NCI-H1417 (cell line): Measurements from ENCODE around the gene KCP.

Experiments used
- DNase-seq, 3 experiments: peaks; one replicate each; lab custom pipeline; 2025; lab: John Stamatoyannopoulos, UW

Gene KCP

DNA sequence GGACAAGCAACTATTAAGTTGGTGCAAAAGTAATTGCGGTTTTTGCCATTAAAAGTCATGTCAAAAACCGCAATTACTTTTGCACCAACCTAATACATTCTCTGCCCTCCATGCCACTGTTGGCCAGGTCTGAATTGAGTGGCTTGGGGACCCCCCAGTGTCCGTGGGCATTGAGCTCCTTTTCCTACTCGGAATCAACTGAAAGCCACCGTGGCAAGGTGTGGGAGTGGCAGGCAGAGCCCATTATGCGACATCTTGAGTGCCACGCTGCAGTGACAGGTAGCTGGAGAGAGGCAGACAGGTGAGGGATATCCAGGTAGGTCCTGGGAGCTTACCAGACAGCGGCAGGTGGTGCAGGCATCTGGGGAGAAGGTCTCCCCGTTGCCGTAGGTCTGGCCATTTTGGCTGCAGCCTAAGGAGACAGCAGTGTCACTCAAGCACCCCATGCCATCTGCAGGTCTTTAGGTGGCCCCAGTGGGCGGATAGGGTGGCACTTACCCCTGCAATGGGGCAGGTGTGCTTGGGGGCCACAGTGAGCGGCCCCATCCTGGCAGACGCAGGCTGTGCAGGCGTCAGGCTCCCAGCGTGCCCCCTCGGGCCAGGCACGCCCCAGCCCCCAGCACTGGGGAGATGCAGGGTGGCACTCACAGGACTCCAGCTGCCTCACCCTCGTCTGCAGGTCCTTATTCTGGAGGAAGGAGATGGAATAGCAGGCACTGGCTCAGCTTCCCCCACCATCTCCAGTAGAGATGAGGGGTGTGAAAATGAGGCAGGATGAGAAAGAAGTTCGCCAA lies 3.5 kb downstream of the KCP start:
- DNase-seq = peak in 1 of 3 experiments; percentile 32

- DNase-seq = no peak
Measured at GRCh38 chr7:128906001-128906765, 4.3 kb downstream of the KCP start.

- peak; percentile 47 to 78 (median 56) for DNase-seq
Measured at GRCh38 chr7:128904381-128905197, 5.9 kb downstream of the KCP start.

DNA sequence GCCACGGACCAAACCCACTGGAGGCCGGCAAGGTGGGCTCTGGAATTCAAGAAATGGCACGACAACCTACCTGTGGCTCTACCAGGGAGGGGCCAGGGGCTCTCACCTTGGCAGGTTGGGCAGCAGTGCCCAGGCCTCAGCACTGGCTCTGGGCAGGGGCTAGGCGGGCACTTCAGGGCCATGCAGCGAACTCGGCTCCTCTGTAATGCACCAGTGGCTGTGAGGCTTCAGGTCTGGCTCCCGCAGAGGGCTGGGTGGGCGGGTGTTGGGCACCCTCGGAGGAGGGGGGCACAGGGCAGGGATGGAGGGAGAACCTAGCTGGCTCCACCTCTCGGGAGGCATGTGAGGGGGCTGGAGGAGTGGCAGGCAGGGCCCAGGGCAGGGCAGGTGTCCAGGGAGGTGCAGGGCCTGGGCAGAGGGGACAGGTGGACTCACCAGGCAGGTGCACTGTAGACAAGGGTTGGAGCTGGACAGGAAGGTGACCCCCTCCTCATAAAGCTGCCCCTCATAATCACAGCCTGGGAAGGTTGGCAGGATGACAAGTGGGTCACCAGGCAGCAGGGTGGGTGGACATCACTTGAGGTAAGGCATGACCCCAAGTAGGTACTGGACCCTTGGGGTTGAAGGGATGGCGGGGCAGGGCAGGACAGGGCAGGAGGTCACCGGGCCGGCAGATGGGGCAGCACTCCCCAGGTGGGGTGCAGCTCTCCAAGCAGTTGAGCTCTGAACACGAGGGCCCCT lies 6.7 kb downstream of the KCP start:
- DNase-seq = no peak

GRCh38 chr7:128902761-128903585 lies 7.5 kb downstream of the KCP start:
- no peak for DNase-seq

- no peak for DNase-seq
Measured at GRCh38 chr7:128900237-128900636, 10.3 kb downstream of the KCP start.

DNA sequence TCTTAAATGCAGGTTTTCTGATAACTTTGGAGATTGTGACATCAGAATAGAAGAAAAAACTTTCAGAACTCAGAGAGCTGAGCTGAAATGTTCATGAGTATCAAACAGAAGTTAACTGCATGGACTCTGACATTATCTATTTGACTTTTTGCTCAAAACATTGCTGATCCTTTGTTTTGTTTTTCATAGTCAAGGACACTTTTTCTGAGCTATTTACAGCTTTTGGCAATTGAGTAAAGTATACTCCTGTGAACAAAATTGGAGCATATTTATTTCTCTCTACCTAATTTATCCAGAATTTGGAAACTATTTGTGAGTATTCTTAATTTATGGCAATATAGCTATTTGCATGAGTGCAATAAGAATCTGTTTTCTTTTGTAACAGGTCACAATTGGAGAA lies 11.1 kb downstream of the KCP start:
- no peak for DNase-seq

DNA sequence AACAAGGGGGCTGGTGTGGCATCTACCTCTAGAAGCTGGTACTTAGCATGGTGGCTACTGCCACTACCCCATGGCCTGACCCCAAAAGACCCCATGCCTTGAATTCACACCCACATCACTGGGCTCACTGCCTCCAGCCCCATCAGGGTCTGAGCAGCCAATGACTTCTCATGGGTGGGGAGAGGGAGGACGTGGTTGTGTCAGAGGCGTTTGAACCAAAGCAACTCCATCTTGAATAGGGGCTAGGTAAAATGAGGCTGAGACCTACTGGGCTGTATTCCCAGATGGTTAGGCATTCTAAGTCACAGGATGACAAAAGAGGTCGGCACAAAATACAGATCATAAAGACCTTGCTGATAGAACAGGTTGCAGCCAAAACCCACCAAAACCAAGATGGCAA lies 15.2 kb downstream of the KCP start:
- no peak for DNase-seq

DNA sequence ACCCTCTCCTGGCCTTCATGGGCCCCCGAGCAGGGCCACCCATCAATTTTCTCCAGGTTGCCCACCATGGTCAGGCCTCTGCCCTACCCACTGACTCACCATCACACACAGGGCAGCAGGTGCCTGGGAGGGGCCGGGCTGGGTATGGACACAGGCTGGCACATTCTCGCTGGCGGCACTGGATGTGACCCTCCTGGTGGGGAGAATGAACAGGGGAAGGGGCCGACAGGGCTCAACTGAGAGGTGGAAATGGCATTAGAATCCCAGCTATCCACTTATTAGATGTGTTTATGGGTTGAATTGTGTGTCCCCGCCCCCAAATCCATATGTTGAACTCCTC lies 16.4 kb downstream of the KCP start:
- no peak for DNase-seq

DNA sequence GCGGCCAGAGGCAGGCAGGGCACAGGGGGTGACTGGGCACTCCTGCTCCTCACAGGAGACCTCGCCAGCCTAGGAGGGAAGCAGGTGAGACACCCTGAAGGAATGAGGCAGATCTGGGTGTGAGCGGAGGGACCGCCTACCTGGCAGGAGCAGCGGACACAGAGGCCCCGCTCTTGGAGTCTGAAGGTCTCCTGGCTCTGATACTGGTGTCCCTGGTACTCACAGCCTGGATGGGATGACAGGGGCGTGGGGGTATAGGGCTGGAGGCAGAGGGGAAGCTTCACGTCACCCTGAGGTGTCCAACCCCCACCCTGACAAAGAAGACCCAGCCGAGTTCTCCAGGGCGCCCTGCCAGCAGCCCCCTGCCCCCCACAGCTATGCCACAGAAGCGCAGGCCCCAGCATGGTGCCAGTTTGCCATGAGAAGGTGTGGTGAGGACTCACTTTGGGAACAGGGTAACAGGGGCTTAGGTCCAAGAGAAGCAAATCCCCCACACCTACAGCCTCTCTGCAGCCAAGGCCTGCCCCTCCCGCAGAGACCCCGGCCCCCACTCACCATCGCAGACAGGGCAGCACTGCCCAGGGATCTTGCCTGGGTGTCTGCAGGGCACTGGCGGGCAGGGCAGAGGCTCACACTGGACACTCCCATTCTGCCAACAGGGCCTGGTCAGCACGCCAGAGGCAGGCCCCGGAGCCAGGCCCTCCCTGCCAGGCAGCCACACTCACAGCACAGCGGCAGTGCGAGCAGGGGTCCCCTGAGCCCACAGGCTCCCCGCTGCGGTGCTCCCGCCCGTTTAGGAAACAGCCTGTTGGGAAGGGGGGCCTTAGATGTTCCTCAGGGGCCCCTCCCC lies 17.0 kb downstream of the KCP start:
- no peak for DNase-seq

- DNase-seq = no peak
Measured at GRCh38 chr7:128892521-128893250, 17.8 kb downstream of the KCP start.

DNA sequence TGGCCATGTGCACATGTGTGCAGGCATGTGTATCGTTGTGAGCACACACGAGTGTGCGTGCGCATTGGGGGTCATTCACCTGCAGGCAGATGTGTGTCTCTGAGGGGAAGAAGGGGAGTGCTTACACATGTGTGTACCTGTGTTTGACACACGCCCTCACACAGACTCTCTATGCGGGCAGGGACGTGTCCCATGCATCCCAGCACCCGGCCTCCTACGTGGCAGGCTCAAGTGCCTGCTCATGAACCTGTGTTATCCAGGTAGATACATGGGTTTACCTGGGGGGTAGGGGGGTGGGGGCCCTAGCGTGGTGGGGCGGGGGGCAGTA lies 18.6 kb downstream of the KCP start:
- DNase-seq = no peak

- DNase-seq = no peak
Measured at GRCh38 chr7:128891110-128891941, 19.2 kb downstream of the KCP start.

GRCh38 chr7:128890306-128891109 lies 20.0 kb downstream of the KCP start:
- DNase-seq = no peak

DNA sequence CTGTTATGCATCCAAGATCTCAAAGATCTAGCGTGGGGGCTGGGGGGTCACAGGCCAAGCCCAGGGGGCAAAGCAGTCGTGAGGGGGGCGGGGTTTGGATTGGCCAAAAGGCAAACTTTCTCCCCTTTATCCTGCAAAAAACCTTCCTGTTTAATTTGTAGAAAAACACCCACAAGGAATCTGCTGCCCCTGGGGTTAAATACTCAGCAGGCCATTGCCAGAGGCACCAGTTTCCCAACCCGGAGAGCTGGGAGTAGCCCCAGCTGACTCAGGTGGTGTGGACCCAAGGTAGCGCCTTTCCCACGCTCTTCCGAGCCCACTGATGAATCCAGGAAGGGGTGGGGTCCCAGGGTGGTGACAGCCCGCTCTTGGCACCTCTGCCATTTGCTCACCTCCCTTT lies 21.4 kb downstream of the KCP start:
- peak in 1 of 3 experiments; percentile 48 for DNase-seq

- DNase-seq = peak in 2 of 3 experiments; percentile 69 to 79
Measured at GRCh38 chr7:128888756-128889095, 21.8 kb downstream of the KCP start.

- DNase-seq = no peak
Measured at GRCh38 chr7:128888039-128888755, 22.3 kb downstream of the KCP start.
